Mucosa of rectum (tissue), 2 donors: Measurements from ENCODE around the gene MYO3B.
"Not testable (repeated sequence)": the region's sequence is repeated elsewhere in the genome, so short reads cannot be mapped to it uniquely, and the experiment has no call there.

ENCODE experiments used
- H3K27ac ChIP-seq, 2 donors: one replicate each; pipeline ENCODE4 v1.7.0; 2013; ENCODE audit warnings: inconsistent platforms in 2 of 2, low read depth in 2 of 2, low read length in 2 of 2
- H3K27me3 ChIP-seq, 2 donors: one replicate each; pipeline ENCODE4 v1.7.0; 2013; ENCODE audit warnings: low read length in 2 of 2; ENCODE audit not compliant: control insufficient read depth in 2 of 2, insufficient read depth in 2 of 2
- H3K36me3 ChIP-seq, 2 donors: one replicate each; pipeline ENCODE4 v1.7.0; 2013; ENCODE audit warnings: low read length in 2 of 2; ENCODE audit not compliant: control insufficient read depth in 2 of 2, insufficient read depth in 2 of 2
- H3K4me1 ChIP-seq, 2 donors: one replicate each; pipeline ENCODE4 v1.7.0; 2013; ENCODE audit warnings: low read length in 2 of 2, mild to moderate bottlenecking in 1 of 2; ENCODE audit not compliant: control insufficient read depth in 2 of 2, insufficient read depth in 2 of 2
- H3K4me3 ChIP-seq, 2 donors: one replicate each; pipeline ENCODE4 v1.7.0; 2013; ENCODE audit warnings: low read length in 2 of 2
- H3K9ac ChIP-seq, 2 donors: one replicate each; pipeline ENCODE4 v1.7.0; 2013; ENCODE audit warnings: low read length in 2 of 2, low read depth in 1 of 2, mild to moderate bottlenecking in 1 of 2
- H3K9me3 ChIP-seq, 2 donors: one replicate each; pipeline ENCODE4 v1.7.0; 2013; ENCODE audit warnings: low read length in 2 of 2; ENCODE audit not compliant: control insufficient read depth in 2 of 2
- donor health status: healthy.
- donor health status: Normal muscosa, but diverticular disease.

Gene MYO3B

DNA sequence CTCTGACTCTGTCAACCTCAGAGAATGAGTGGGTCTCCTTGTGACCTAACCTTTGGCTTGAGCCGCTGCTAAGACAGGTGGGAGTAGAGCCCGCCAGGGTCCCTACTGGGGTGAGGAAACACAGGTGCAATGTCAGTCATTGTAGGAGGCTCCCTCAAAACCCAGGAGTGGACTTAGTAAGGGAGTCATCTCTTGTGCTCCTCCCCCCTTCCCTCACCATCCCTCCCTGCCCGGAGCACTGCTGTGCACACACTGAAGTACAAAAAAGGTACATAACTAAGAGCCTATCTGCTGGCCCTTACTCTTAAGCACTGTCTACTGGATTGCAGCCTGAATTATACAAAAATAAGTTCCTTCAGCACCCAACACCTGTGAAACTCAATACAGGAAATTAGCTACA, 77.2 kb downstream of the MYO3B start:
- H3K9ac ChIP-seq: no peak overlapping the region
- H3K27ac ChIP-seq: no peak overlapping the region
- H3K36me3 ChIP-seq: no peaks in the 10 kb centered on the region
- H3K4me1 ChIP-seq: no peaks in the 10 kb centered on the region
- no peak overlapping the region for H3K4me3 ChIP-seq
- H3K9me3 ChIP-seq: no peaks in the 10 kb centered on the region
- peaks cover 0 to 4% of the 10 kb centered on the region in 2 donors for H3K27me3 ChIP-seq

DNA sequence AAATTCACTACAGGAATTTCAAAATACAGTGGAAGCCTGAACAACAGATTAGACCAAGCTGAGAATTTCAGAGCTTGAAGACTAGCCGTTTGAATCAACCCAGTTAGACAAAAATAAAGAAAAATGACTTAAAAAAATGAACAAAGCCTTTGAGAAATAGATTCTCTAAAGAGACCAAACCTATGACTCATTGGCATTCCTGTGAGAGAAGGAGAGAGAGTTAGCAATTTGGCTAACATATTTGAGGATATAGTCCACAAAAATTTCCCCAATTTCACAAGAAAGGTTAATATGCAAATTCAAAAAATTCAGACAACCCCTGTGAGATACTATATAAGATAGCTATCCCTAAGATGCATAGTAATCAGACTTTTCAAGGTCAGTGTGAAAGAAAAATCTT, 78.0 kb downstream of the MYO3B start:
- no peaks in the 10 kb centered on the region for H3K4me1 ChIP-seq
- H3K9ac ChIP-seq: no peak overlapping the region
- H3K9me3 ChIP-seq: no peaks in the 10 kb centered on the region
- H3K36me3 ChIP-seq: no peaks in the 10 kb centered on the region
- H3K27ac ChIP-seq: no peak overlapping the region
- H3K4me3 ChIP-seq: no peak overlapping the region
- H3K27me3 ChIP-seq: peaks cover 0 to 4% of the 10 kb centered on the region in 2 donors

- no peak overlapping the region for H3K4me3 ChIP-seq
- no peaks in the 10 kb centered on the region for H3K4me1 ChIP-seq
- no peak overlapping the region for H3K9ac ChIP-seq
- H3K27ac ChIP-seq: no peak overlapping the region
- peaks cover 0 to 3% of the 10 kb centered on the region in 2 donors for H3K9me3 ChIP-seq
- no peaks in the 10 kb centered on the region for H3K36me3 ChIP-seq
- H3K27me3 ChIP-seq: no peaks in the 10 kb centered on the region
Observed at GRCh38 chr2:170258382-170258781, 80.4 kb downstream of the MYO3B start.

GRCh38 chr2:170260188-170260587, 82.2 kb downstream of the MYO3B start:
- no peaks in the 10 kb centered on the region for H3K27me3 ChIP-seq
- H3K4me3 ChIP-seq: no peak overlapping the region
- H3K27ac ChIP-seq: no peak overlapping the region
- no peaks in the 10 kb centered on the region for H3K36me3 ChIP-seq
- peaks cover 0 to 3% of the 10 kb centered on the region in 2 donors for H3K9me3 ChIP-seq
- H3K9ac ChIP-seq: no peak overlapping the region
- H3K4me1 ChIP-seq: no peaks in the 10 kb centered on the region

GRCh38 chr2:170261566-170261965, 83.6 kb downstream of the MYO3B start:
- H3K27me3 ChIP-seq: no peaks in the 10 kb centered on the region
- H3K27ac ChIP-seq: no peak overlapping the region
- no peak overlapping the region for H3K4me3 ChIP-seq
- peaks cover 0 to 3% of the 10 kb centered on the region in 2 donors for H3K9me3 ChIP-seq
- H3K36me3 ChIP-seq: no peaks in the 10 kb centered on the region
- no peak overlapping the region for H3K9ac ChIP-seq
- H3K4me1 ChIP-seq: no peaks in the 10 kb centered on the region

DNA sequence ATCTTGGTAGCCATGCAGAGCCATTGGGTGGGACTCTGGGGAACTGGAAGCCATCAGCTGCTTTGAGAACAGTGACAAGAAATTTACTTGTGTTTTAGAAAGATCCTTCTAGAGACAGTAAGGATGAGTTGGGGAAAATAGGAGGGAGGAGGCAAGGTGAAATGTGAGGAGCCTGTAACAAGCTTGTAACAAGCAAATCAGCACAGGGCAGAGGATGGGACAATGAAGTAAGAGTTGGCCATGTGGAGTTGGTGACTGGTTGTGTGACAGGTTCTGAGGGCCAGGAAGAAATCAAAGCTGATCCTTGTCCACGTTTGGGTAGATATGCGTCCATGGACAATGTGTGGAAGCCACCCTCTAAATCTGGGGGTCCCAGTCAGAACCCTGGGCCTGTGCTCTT, 84.4 kb downstream of the MYO3B start:
- H3K9ac ChIP-seq: no peak overlapping the region
- no peak overlapping the region for H3K4me3 ChIP-seq
- H3K9me3 ChIP-seq: peaks cover 0 to 3% of the 10 kb centered on the region in 2 donors
- no peaks in the 10 kb centered on the region for H3K27me3 ChIP-seq
- H3K27ac ChIP-seq: no peak overlapping the region
- no peaks in the 10 kb centered on the region for H3K36me3 ChIP-seq
- no peaks in the 10 kb centered on the region for H3K4me1 ChIP-seq

- Histone ChIP-seq H3K9me3 (peaks cover 0 to 3% of the 10 kb centered on the region in 2 donors), H3K4me1 (no peaks in the 10 kb centered on the region), H3K27ac (no peak overlapping the region), H3K4me3 (no peak overlapping the region), H3K27me3 (no peaks in the 10 kb centered on the region), H3K9ac (no peak overlapping the region), H3K36me3 (no peaks in the 10 kb centered on the region)
Observed at GRCh38 chr2:170262806-170263205, 84.9 kb downstream of the MYO3B start.

DNA sequence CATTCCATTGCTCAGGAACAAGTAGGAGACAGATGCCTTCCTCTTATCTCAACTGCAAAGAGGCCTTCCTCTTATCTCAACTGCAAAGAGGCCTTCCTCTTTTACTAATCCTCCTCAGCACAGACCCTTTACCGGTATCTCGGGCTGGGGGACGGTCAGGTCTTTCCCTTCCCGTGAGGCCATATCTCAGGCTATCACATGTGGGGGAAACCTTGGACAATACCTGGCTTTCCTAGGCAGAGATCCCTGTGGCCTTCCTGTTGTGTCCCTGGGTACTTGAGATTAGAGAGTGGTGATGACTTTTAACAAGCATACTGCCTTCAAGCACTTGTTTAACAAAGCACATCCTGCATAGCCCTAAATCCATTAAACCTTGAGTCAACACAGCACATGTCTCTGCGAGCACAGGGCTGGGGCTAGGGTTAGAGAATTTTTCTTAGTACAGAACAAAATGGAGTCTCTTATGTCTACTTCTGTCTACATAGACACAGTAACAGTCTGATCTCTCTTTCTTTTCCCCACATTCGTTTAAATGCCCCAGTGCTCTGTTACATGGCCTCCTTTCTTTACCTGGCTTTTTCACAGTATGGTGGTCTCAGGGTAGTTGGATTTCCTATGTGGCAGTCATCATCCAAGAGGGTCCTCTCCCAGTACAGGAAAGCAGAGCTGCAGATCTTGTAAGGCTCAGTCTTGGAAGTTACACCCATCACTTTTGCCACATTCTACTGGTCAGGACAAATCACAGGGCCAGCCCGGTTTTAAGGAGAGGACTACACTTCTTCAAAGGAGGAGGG, 86.0 kb downstream of the MYO3B start:
- H3K4me1 ChIP-seq, H3K9ac ChIP-seq, H3K9me3 ChIP-seq, H3K4me3 ChIP-seq, H3K27ac ChIP-seq, H3K36me3 ChIP-seq, H3K27me3 ChIP-seq: not testable (repeated sequence)

GRCh38 chr2:170264522-170264860, 86.5 kb downstream of the MYO3B start:
- no peaks in the 10 kb centered on the region for H3K27me3 ChIP-seq
- H3K9ac ChIP-seq: no peak overlapping the region

DNA sequence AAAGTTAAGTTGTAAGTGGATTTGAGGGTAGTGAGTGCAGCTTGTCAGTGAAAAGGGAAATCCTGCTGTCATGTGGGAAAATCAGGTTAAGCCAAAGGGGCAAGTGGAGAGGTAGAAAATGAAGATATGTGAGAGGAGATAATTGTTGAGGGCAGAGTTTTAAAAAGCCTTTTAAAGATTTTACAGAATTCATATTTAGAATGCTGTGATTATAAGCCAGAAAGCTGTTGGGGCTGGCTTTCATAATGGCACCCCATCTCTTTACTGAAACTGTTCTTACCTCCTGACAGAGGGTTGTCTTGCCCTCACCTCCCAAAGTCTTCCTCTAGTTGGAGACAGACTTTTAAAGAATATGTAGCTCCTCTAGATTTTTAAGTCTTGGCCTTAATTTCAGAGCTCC, 86.9 kb downstream of the MYO3B start:
- no peaks in the 10 kb centered on the region for H3K27me3 ChIP-seq
- H3K9me3 ChIP-seq: peaks cover 0 to 3% of the 10 kb centered on the region in 2 donors
- H3K27ac ChIP-seq: no peak overlapping the region
- no peaks in the 10 kb centered on the region for H3K4me1 ChIP-seq
- no peak overlapping the region for H3K9ac ChIP-seq
- H3K4me3 ChIP-seq: no peak overlapping the region
- H3K36me3 ChIP-seq: no peaks in the 10 kb centered on the region

More at GRCh38 chr2:170264522-170264860, 86.5 kb downstream of the MYO3B start:
- Histone ChIP-seq H3K36me3 (no peaks in the 10 kb centered on the region), H3K4me3 (no peak overlapping the region), H3K9me3 (peaks cover 0 to 3% of the 10 kb centered on the region in 2 donors), H3K27ac (no peak overlapping the region), H3K4me1 (no peaks in the 10 kb centered on the region)
